Activated T-helper 1 cell treated with anti-CD3 and anti-CD28 coated beads, Interleukin-2, amount 50 U/mL, for 16 hours (primary cell): ENCODE results near the gene SLC5A10.

Experiments
- DNase-seq, 2 donors: peaks; one replicate each; pipeline ENCODE4 v3.0.0-alpha.2; 2020; ENCODE audit warnings: low read depth in 1 of 2, low spot score in 1 of 2

The SLC5A10 gene

DNA sequence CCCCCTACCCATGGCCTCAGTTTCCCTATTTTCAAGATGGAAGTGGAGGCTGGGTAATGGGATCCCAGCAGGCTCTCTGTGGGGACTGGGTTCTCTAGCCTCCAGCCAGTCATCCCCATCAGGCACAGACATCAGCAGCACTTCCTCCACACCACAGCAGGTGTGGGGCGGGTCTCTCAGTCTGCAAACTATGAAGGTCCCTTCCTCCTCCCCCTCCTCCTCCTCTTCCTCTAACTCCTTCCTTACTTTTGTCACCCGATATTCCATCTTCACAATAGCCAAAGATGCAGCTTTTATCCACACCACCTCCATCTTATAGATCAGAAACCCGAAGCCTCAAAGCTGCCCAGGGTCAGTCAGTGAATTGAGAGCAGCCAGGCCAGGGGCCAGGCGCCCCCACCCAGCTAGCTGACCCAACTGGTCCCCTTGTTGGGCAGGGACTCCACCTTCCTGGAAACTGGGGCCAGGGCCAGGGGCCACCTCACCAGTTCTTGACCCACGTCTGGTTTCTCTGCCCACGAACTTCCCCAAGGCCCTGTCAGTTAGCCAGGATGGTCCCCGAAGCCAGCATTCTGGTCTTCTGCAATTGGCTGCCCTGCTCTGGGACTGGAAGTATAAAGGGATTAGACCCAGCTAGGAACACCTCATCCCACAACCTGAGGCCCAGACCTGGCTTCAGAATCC is 50.1 kb downstream of the SLC5A10 start:
- DNase-seq, result no peak

DNA sequence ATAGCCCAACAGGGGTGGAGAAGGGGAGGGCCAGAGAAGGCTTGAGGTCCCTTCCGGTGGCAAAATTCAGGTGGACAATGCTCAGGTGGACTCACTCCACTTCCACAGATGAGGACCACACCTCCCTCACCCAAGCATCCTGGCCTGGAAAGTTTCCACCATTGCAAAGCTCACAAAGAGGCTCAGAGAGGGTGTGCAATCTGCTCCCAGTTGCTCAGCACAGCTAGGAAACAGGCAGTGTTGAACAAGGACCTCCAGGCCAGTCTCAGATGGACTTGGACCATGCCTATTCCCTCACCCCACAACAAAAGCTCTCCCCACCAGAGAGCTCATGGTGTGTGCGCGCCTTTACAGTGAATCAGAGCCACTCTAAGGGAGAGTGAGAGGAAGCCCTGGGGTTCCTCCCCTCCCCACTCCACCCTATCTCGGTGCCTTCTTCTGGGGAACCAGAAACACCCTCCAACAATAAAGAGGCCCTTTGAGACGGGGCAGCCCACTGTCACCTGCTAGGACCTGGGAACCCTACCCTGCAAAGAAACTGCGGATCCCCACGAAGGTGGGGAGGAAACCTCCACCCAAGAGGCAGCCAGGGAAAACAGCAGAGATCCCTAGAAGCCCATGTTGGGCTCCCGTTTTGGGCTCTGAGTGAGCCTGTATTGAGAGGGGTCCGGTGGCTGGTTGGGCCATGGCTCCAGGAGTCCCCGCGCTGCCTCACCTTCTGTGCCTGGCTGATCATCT is 51.0 kb downstream of the SLC5A10 start:
- DNase-seq, result no peak

DNA sequence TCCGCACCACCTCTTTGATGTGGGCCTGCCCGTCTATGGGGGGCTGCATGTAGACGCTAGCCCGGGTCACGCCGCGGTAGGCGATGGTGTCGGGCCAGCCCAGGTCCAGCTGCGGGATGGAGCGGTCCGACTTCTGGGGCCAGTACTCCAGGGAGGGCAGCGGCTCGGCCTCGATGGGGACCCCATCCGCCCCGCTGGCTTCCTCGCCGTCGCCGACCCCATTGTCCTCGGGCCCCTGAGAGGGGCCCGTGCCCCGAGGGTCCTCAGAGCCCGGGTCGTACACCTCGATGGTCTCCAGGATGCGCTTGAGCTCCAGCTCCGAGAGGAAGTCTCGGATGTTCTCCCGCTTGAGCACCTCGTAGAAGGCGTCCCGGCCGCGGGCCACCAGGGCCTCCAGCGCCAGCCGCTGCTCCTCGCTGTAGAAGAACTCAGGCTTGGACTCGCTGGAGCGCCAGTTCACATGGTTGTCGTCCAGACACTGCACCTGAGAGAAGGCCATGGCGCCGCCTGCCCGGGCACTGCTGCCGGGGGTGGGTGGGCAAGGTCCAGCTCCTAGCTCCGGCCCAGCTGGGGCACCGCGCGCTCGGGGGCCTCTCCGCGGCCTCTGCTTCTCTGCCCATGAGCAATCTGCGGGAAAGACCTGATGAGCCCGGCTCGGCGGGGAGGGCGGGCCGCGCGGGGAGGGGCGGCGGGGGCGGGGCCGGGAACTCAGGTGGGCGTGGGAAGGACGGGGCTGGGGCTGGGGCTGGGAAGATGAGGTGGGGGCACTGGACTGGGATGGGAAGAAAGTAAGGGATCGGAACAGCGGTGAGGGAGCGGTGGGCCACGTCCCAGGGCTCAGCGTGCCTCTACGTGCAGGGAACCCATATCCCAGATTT is 51.8 kb downstream of the SLC5A10 start:
- peak; percentile 15 to 25 for DNase-seq

DNA sequence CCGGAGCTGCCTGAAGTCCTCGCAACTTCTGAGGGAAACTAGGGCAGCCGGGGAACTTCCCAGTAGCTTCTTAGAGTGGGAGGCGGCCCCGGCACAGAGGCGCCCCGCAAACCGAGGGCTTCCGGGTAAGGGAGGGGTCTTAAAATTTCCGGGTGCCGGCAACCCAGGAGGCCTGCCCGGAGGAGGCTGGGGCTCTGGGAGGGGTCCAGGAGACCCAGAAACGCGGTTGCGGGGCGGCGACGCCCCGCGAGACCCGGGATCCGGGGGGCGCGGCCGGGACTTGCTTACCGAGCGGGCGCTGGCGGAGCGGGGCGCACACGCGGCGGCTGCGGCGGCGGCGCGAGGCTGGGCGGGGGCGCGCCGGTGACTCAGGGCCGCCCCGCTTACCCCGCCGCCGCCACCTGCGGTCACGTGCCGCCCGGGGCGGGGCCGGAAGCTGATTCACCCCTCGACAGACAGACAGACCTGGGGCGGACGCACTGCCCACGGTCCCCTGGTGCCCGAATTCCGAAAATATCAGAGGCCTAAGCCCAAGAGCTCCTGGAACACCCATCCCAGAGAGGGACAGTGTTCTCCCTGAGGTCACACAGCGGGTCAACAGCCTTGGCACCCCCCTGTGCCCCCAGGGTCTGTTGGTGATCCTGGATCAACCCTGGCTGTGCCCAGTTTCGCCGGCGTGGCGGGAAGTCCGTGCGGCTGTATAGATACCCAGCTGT is 52.6 kb downstream of the SLC5A10 start, which contains the start of gene FAM83G:
FAM83G (minus strand) TSS at position 344 of the 716 bp plus-strand sequence. CDS start 723 bp downstream, outside the sequence.
- DNase-seq, result peak; percentile 69 to 87

DNA sequence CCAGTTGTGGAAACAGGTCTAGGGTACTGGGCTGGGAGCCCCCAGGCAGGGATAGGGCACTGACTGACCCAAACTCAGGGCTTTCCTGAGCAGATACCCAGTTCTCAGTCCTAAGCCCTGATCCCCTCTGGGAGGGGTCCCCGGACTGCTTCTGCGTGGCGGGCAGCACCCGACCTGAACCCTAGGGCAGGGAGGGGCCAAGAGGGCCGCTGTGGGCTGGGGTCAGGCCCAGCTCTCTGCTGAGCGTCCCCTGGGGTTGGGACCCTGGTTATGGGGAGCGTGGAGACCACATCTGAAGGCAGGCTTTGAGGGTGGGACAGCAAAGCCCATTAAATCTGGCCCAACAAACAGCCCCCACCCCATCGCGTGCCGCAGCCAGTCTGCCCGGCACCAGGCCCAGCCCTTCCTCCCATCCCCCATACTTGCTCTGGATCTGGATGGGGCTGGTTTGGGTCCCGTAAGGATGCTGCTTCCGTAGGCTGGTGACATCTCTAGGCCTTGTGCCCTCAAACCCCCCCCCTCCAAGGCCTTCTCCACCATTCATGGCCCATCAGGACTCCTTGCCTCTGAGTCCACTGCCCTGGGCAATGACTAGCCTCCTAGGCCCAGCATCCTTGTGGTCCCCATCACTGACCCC is 53.3 kb downstream of the SLC5A10 start:
- no peak for DNase-seq

DNA sequence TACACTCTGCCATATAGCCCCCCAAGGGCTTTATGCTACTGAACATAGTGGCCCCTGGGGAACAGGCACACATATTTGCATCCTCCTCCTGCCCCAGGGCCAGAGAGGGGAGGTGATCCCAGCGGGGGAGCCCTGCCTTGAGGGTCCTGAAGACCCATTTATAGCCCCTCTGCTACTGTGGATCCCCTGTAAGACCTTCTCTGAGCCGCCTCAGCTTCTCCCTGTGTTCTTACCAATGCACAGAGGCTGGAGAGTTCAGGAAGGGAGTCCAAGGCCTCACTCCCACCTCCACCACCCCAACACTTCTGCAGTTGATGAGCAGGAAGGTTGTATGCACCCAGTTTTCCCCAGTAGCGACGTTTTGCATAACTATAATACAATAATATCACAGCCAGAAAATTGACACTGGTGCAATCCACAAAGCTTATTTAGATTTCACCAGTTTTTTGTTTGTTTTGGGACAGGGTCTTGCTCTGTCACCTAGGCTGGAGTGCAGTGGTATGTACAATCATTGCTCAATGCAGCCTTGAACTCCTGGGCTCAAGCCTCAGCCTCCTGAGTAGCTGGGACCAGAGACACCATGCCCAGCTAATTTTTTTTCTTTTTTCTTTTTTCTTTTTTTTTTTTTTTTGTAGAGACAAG is 53.9 kb downstream of the SLC5A10 start:
- DNase-seq, result no peak

DNA sequence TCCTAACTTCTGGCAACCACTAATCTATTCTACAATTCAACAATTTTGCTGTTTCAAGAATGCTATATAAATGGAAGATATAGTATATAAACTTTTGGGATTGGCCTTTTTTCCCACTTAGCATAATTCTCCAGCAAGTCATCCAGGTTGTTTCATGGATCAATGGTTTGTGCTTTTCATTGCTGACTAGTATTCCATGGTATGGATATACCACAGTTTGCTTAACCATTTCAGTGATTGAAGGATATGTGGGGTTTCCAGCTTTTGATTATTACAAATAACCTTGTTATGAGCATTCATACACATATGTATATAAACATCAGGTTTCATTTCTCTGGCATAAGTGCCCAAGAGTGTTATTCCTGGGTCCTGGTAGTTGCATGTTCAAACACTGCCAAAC is 54.7 kb downstream of the SLC5A10 start:
- DNase-seq, result no peak

DNA sequence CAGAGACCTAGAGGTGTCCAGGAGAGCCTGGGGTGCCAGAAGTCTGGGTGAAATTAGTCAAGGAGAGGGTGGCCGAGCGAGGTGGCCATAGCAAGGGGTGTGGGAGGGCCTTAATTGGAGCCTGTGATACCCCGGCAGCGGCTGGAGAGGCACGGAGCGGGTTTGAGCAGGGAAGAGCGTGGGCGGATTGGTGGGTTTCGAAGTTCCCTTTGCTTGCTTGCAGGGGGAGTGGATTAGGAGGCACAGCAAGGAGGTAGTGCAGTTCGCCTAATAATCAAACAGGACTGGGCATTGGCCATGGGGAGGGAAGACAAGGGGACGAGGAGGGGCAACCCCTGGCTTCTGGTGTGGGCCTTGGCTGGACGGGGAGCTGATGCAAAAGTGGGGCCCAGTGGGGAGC is 58.0 kb downstream of the SLC5A10 start:
- no peak for DNase-seq

DNA sequence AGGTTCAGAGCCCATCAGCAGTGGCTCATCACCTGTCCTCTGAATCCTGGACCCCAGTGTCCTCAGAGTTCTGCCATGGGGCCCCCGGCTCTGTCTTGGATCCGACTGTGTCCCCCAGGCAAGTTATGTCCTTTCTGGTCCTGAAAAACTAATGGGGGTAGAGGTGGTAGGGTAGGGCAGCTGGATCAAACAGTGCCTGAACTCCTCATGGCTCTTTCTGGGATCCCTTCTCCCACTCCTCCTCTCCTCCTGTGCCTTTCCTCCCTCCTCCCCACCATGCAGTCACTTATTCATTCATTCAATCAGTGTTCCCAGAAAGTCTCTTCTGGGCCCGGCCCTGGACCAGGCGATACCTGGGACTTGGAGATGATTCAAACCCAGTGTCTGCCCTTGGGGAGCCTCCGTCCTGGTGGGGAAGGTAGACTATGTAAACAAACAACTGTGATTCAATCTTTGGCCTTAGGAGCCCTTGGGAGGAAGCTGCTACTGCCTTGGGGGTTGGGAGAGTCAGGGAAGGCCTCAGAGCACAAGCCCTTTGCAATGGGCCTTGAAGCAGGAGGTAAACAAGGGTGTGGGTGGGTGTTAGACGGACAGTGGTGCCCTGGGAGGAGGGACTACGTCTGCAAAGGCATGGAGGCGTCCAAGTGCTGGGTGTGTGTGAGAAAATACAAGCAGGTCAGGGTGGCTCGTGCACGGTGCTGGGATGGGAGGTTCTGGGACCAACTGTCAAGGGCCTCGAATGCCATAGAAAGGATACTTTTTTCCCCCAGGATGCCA is 59.0 kb downstream of the SLC5A10 start:
- no peak for DNase-seq

DNA sequence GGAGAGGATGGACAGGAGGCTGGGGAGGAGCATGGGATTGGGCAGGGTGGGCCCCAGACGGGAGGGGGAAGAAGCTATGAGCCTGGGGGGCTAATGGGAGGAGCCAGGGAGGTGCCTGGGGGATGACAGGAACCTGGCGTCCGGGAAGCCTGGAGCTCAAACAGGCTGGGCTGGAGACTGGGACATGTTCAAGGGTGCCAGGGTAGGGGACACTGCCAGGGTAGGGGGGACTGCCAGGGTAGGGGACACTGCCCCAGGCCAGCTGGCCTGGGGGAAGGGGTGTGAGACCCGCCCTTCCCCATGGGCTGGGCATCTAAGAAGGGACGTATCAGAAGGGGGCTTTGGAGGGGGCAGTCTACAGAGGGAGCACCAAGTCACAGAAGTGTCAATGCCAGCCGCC is 59.6 kb downstream of the SLC5A10 start:
- no peak for DNase-seq

DNA sequence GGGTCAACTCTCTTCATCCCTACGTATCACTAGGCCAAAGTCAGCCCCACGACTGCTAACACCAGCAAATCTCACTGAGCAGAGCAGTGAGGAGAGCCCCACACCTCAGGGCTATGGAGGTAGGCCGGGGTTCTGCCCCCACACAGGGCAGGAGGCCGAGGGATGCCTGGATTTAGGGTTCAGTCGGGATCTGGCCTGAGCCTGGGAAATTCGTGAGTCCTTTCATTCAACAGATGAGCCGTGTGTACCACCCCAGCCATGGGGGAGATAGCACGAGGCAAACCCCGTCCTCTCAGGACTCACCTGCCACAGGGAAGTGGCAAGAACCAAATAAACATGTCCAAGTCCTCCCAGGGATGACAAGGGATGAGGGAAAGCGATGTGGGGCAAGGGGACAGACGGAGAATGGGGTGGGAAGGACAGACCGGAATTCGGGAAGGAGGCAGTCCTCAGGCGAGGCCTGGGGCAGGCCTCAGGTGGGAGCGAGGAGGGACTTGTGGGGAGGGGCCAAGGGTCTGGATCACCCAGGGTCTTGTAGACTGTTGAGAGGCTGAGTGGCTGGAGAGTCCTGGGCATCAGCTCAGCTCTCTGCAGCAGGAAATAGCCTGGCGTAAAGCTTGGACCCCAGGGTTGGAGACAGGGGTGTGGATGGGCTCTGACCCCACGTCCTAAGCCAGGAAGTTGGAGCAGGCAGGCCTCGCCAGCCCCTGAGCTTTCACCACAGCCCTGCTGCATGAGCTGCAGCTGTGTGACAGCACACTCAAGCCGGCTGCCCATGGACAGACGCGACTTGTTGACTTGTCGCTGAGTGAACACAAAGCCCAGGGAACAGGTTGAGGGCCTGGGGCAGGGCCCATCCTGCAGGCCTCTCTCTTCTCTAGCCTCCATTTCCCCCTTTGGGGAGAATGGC is 60.5 kb downstream of the SLC5A10 start:
- DNase-seq, result no peak

DNA sequence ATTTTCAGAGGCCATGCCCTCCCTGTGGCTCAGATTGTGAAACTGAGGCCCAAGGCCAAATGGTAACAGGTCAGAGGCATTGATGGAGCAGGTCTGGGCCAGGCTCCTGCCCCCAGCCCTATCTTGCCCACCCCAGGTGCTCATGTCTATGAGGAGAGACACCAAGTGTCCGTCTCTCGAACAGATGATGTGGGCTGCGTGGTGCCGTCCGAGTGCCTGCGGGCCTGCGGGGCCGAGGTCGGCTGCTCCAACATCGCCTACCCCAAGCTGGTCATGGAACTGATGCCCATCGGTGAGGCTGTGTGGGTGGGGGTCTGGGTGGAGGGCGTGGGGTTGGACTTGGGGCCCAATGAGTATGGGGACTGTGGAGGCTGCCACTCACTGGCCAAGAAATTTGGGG is 61.3 kb downstream of the SLC5A10 start:
- no peak for DNase-seq

DNA sequence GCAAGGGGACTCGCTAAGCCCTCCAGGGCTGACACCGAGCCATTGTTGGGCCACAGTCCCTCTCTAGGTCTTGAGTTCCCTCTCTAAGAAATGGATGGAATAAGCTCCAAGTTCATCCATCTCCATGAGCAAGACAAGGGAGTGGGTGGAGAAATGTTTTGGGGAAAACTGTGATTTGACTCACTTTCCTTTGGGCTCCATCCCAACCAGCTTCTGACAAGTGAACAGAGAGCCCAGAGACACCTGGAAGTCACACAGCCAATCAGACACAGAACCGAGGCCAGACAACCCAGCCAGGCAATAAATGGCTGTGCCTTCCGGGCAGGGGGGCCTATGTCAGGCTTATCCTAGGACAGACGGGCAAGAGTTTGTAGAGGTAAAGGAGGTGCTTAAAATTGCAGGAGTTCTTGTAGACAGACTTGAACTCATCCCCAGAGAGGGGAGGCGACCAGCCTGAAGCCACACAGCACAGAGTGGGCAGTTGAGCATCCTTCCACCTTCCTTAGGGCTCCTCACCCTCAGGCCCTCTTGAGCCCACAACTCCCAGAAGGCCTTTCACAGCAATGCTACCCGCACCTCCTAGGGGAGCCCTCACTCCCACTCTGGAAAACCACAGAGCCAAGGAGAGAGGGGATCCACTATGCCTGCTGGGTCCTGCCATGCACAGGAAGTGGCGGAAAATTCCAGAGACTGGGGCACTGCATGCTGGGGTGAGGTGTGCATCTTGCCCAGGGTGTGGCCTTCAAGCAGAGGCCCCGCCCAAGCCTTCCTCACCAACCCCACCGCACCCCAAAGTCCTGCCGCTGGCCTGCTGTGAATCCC is 62.1 kb downstream of the SLC5A10 start:
- DNase-seq, result no peak

DNA sequence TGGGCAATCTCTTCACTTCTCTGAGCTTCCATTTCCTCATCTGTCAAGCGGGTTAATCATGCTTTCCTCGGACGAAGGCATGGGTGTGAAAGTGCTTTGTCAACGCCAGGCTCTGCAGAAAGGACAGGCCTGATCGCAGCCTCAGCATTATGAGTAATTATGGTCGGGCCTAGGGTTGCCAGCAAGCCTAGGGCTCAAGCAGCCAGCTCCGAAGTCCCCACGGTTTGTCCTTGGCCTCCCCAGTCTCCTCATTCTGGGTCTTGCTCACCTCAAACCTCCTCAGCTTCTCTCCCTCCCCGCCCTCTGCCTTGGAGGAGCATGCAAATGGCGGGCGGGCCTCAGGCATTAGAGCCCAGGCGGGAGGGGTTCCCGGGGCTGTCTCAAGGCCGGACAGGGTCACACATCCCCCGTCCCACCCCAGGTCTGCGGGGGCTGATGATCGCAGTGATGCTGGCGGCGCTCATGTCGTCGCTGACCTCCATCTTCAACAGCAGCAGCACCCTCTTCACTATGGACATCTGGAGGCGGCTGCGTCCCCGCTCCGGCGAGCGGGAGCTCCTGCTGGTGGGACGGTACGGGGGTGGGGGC is 62.8 kb downstream of the SLC5A10 start:
- no peak for DNase-seq

DNA sequence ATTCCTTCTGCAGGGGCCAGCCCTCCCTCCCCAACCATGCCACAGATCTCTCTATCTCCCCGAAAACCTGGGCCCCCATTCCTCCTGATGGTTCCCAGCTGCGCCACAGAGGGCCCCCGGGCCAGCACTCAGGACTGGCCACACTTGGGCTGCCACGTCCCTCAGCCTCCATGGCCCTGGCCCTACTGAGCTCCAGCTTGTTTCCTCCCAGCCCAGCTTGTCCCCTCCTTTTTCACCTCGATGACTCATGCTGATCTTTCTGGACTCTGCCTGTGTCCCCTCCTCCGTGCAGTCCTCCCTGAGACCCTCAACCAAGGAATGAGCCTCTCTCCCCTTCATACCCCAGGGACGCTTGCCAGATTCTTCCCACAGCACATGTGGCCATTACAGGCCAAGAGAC is 63.5 kb downstream of the SLC5A10 start:
- no peak for DNase-seq

DNA sequence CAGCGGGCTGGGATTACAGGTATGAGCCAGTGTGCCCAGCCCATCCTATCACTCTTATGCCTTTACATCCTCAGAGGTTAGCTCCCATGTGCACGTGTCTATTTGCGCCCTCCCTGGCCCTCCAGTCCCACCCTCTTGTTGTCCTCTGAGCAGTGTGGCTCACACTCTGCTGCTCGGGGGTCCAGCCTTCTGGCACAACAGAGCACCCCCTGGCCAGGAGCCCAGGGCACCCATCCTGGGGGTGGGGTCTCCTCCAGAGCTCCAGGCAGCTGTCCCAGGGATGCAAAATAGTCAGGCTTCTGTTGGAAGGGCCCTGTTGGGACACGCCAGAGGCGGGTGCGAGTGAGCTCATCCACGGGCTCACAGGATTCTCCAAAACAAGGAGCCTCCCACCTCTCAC is 64.3 kb downstream of the SLC5A10 start:
- no peak for DNase-seq

DNA sequence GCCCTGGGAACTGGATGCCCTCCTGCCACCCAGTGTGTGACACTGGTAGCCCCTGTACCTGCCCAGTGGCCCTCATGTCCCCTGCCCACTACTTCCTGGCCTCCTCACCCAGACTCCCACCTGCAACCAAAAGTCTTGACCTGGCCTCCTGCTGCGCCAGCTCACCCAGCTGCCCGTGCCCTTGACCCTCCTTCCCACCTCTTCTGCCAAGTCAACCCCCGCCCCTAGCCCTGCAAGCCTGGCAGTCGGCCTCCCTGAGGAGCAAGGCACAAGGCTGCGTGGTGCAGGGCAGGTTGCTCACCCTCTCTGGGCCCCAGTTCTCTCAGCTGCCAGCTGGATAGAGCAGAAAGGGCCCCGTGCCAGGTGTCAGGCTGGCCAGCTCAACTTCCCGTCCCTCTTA is 64.9 kb downstream of the SLC5A10 start:
- DNase-seq, result no peak
